ENCODE measurements around the gene POLR2J2.
"Not testable (repeated sequence)": the region's sequence is repeated elsewhere in the genome, so short reads cannot be mapped to it uniquely, and the experiment has no call there.

The POLR2J2 gene

DNA sequence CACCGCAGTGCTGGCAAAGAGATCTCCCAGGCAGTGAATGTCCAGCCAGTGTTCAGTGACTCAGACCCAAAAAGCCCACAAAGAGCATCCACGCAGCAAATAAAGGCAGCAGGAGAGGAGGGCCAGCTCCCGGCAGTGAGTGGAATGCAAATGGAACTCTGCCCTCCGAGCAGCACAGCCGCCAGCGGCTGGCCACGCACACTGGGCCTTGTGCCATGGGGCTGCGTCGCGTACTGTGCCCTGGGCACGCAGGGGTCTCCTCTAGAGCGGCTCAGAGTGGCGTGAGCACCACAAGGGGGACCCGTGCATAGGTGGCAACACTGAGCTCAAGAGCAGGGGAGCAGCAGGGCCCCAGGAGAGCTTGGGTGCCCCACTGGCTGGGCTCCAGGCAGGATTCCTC lies 3.9 kb downstream of the POLR2J2 start:
- FAIRE-seq: not testable (repeated sequence)

DNA sequence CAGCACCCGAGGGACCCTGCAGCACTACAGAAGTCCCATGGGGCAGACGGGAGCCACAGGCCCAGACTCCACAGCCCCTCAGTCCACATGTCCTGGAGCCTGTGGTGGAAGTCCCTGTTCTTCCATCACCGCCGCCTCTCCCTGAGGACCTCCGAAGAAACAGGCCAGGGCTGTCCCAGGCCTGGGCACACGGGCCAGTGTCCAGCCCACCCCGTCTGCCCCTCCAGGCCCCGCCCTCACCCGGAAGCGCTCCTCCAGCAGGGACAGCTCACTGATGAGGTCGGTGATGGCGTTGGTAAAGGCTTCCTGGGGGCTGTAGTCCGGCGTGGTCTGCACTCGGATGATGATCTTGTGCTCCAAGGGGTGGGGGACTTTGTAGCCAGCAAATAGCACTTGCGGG lies 4.6 kb downstream of the POLR2J2 start:
- FAIRE-seq: not testable (repeated sequence)

DNA sequence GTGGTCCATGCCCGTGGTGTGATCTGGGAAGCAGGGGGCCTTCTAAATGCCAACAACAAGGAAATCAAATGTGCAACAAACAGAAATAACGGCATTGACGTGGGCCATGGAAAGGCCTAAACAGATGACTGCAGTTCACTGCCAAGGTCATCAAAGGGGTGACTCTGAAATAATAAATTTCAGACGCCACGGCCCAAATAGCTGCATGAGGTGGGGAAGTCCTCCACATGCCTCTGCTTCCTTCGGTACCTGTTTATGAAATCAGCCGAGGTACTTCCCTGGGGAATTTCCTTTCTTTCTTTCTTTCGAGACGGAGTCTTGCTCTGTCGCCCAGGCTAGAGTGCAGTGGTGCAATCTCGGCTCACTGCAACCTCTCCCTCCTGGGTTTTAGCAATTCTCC lies 6.7 kb downstream of the POLR2J2 start:
- FAIRE-seq: not testable (repeated sequence)

DNA sequence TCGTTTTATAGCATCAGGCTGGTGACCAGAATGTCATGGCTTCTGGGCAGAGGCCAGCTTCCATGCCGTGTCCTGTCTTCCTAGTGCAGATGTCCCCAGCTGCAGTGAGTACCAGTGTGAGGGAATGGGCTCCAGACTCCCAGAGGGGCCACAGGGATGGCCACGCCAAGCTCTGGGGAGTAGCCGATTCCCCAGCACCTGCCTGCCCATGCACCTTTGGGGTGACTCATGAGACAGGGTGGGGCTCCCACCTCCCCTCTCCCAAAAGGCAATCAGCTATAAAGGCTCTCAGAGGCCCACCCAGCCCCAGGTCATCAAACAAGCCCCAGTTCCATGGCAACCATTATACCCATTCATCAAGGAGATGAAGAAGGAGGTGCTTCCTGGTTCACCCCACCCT lies 21.5 kb downstream of the POLR2J2 start, which contains the start of gene SPDYE2B:
TSS of gene SPDYE2B (plus strand) at position 396 of the 400 bp plus-strand sequence. CDS start 2,030 bp downstream, outside the sequence.
- FAIRE-seq: not testable (repeated sequence)

DNA sequence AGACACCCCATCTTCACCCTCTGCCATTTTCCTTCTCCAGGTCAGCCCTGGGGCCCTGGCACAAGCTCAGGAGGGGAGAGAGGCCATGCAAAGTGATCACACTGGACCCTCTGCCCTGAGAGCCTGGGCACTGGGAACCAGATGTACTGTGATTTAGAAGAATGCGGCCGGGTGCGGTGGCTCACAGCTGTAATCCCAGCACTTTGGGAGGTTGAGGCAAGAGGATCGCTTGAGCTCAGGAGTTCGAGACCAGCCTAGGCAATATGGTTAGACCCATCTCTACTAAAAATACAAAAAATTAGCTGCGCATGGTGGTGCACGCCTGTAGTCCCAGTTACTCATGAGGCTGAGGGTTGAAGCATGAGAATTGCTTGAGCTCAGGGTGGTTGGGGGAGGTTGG lies 23.6 kb downstream of the POLR2J2 start:
- FAIRE-seq: not testable (repeated sequence)

DNA sequence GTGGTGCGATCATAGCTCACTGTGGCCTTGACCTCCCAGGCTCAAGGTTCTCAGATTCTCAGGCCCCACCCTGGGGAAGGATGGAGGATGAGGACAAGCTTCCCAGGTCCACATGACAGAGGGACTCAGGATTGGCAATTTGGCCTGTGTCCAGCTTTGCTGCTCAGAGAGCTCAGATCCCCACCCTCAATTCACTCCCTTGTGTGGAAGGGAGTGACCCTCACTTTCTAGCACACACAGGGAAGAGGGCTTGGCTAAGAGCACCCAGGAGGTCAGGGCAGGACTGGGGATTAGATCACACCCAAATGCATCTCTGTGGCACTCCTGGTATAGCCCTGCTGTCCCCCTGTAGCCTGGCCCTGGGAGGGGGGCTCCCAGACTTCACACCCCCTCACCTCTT lies 28.1 kb downstream of the POLR2J2 start:
- not testable (repeated sequence) for FAIRE-seq

GRCh38 chr7:102642691-102643090 lies 28.8 kb downstream of the POLR2J2 start, which contains the start of gene UPK3BL1:
UPK3BL1 (minus strand) TSS chr7:102642791; CDS start chr7:102642741, 50 bp downstream.
- not testable (repeated sequence) for FAIRE-seq

DNA sequence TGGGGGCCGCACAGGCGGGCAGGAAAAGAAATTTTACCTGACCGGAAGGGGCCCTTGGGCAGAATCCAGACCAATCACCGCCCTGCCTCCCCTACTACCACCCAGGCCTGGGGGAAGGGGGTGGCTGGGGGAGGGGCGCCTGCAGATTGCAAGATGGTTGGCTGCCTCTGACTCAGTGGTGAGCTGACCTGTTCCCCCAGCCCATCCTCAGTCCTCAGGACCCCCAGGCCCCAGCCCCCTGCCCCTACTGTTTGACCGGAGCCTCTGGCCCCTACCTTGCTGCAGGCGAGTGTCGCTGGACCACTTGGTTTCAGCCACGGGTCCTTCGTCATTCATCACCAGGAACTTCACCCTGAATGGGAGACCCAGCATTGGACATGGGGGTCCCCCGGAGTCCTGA lies 32.6 kb downstream of the POLR2J2 start:
- FAIRE-seq: not testable (repeated sequence)

DNA sequence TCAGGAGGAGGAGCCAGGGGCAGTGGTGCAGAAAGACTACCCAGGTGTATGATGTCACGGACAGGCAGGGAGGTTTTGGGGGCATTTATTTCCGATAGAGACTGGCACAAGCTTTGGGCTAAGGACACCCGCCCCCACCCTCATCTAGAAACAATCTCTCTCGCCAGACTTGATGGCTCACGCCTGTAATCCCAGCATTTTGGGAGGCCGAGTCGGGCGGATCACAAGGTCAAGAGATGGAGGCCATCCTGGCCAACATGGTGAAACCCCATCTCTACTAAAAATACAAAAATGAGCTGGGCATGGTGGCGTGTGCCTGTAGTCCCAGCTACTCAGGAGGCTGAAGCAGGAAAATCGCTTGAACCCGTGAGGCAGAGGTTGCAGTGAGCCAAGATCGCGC lies 34.5 kb downstream of the POLR2J2 start:
- FAIRE-seq: not testable (repeated sequence)

- FAIRE-seq: not testable (repeated sequence)
These were observed 36.1 kb downstream of the POLR2J2 start for GRCh38 chr7:102635354-102635753.

DNA sequence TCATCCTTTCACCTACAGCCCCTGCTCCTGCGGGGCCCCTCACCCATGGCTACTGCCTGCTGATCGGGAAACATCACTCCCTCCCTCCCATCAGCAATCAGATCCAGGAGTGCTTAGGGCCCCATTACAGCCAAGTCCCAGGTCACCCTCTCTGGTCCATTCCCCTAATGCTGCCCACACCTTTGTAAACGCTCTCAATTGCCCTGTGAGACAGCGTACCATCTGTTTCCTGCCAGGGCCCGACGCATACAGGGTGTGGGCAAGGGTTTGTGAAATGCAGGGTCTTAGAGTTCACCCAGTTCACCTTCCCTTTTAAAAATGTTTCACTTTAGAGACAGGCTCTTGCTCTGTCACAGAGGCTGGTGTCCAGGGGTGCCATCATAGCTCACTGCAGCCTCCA lies 37.2 kb downstream of the POLR2J2 start:
- FAIRE-seq: not testable (repeated sequence)

DNA sequence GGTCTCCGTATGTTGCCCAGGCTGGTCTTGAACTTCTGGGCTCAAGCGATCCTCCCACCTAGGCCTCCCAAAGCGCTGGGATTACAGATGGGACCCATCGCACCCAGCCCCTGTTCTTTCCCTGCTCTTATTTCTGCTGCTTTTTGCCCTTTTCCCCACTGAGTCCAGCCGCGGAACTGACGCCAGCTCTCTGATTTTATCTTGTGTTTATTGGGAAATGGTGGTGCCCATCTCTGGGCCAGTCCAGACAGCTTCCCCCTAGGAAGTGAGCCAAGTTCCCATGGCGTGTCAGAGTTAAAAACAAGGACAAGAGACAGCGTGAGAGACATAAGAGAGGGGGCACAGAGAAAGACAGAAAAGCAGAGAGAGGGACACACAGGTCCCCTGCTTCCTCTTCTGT lies 40.8 kb downstream of the POLR2J2 start:
- FAIRE-seq: not testable (repeated sequence)

DNA sequence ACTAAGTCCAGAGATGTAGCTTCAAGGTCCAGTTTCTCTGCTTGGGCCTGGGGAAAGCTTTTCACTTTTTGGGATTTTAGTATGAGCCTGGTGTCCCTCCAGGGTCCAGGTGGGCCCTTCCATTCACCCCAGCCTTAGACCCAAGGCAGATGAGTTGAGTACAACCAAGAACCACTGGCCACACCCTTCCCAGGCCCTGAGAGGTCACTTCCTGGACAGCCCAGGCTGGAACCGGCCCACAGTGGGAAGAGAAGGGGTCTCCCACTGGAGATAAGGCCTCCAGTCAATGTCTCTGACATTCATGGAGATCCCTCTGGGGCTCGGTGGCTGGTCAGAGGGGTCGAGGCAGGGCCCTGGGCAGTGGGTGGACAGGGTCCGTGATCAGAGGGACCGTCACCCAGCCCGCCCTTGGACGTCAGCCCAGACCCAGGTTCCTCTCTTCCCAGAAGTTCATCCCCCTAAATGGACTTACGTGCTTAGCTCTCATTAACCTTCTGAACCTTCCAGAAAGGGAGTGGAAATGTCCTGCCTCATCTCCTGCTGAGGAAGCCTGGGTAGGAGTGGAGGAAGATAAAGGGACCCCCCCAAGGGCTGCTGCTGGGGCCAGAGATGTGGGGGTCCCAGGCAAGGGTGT lies 44.1 kb downstream of the POLR2J2 start:
- FAIRE-seq: not testable (repeated sequence)

GRCh38 chr7:102618122-102618521 lies 53.3 kb downstream of the POLR2J2 start:
- not testable (repeated sequence) for FAIRE-seq

DNA sequence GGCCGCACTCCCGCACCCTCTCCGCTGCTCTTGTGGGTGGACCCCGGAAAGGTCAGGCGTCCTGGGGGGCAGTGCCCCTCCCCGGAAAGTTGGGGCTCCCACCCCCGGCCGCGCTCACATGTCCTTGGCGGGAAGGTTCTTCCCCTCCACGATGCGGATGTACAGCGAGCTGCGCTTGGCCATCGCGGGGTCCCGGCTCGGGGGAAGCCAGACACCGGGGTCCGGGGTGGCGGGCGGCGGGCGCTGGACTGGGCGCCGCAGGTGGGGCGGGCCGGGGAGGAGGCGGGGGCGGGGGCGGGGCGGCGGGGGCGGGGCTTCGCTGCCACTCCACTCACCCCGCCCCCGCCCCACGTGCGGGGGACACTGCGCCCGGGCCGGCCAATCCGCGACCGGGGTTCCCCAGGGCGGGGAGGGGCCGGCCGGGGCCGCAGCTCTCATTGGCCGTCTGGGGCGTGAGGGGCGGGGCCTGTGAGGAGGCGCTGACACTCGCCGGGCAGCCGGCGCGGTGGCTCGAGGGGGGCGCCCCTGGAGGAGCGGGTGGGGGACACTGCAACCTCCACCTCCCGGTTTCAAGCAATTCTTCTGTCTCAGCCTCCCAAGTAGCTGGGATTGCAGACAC lies 54.8 kb downstream of the POLR2J2 start, which contains the start of gene RASA4:
TSS of gene RASA4 (minus strand) at position 250 of the 619 bp plus-strand sequence. CDS start at position 183, 67 bp downstream.
- not testable (repeated sequence) for FAIRE-seq

Data from TTC549 (cell line).